ENCODE data around the gene LYRM4. TPM values are rescaled to one million over a fixed set of nuclear protein-coding genes. Genes with fewer than 3 reads are reported as not detected.

LYRM4 gene
- polyA plus RNA-seq, 2 of the 4 experiments (the other 2 are of a cell fraction): 25.6 to 43.3 TPM

- Histone ChIP-seq H3K4me3 (no peak overlapping the region), H3K27ac (no peak overlapping the region), H3K9me3 (no peaks in the 10 kb centered on the region), H3K4me1 (peaks cover under 1% of the 10 kb centered on the region; the same call in 1 of the 3 replicates), H3K4me2 (no peak overlapping the region)
- no peak for ATAC-seq
- DNase-seq (ENCODE audit: low read depth in 1 of 2, low spot score in 1 of 2): no peak
- TF ChIP-seq HOXA7 (CRISPR knock-in tag; IDR thresholded peaks at IDR 0.05) (no peak), ZSCAN20 (CRISPR knock-in tag; IDR thresholded peaks at IDR 0.05) (no peak), ESRRA (IDR thresholded peaks at IDR 0.05; ENCODE audit: borderline replicate concordance, low read length) (no peak), EHF (CRISPR knock-in tag; IDR thresholded peaks at IDR 0.05) (no peak), HES2 (IDR thresholded peaks at IDR 0.05) (no peak), RNF2 (IDR thresholded peaks at IDR 0.05; ENCODE audit: borderline replicate concordance, low read depth) (no peak), ZC3H11A (IDR thresholded peaks at IDR 0.05) (no peak), RARB (CRISPR knock-in tag; IDR thresholded peaks at IDR 0.05) (no peak), MAX (IDR thresholded peaks at IDR 0.05) (no peak), GATA3 (IDR thresholded peaks at IDR 0.05; ENCODE audit: borderline replicate concordance) (no peak), HOXB13 (CRISPR knock-in tag; IDR thresholded peaks at IDR 0.05; ENCODE audit: low read depth) (no peak), ZNF302 (CRISPR knock-in tag; IDR thresholded peaks at IDR 0.05) (no peak), MYC (IDR thresholded peaks at IDR 0.05; ENCODE audit: borderline replicate concordance, low read length) (no peak), TFCP2L1 (CRISPR knock-in tag; IDR thresholded peaks at IDR 0.05) (no peak), RCOR1 (IDR thresholded peaks at IDR 0.05; ENCODE audit: low read depth, low read length) (no peak)
- FAIRE-seq: no peak
- ChIA-PET POLR2A (no interaction called here), CTCF (interaction anchor here (1.1 kb wide), 1 partner anchor 16 kb away, joined by 3 read pairs; no protein-coding TSS in a partner anchor)
These were observed 61.0 kb downstream of the LYRM4 start for GRCh38 chr6:5199702-5200101.

- Histone ChIP-seq H3K4me2 (no peak overlapping the region), H3K4me3 (no peak overlapping the region), H3K9me3 (no peaks in the 10 kb centered on the region), H3K27ac (no peak overlapping the region), H3K4me1 (no peaks in the 10 kb centered on the region)
- DNase-seq (ENCODE audit: low read depth in 1 of 2, low spot score in 1 of 2): no peak
- CTCF ChIA-PET: no interaction called here
- TF ChIP-seq PBX3 (IDR thresholded peaks at IDR 0.05): no peak
- POLR2A ChIA-PET: no interaction called here
- WGBS (ENCODE audit: missing lambda C conversion rate): 93% methylated on average over 2 of the region's 2 CpGs
- no peak for FAIRE-seq
- ATAC-seq: no peak
These were observed 61.5 kb downstream of the LYRM4 start for GRCh38 chr6:5199283-5199682.

GRCh38 chr6:5197084-5197483 lies 63.7 kb downstream of the LYRM4 start:
- DNase-seq (ENCODE audit: low read depth in 1 of 2, low spot score in 1 of 2): no peak
- Histone ChIP-seq H3K9me3 (no peaks in the 10 kb centered on the region), H3K27ac (no peak overlapping the region), H3K4me1 (no peaks in the 10 kb centered on the region), H3K4me2 (no peak overlapping the region), H3K4me3 (no peak overlapping the region)
- WGBS (ENCODE audit: missing lambda C conversion rate): 98% methylated on average over 5 of the region's 5 CpGs
- FAIRE-seq: no peak
- ChIA-PET POLR2A (no interaction called here), CTCF (interaction anchor here (1.0 to 1.2 kb wide), 2 partner anchors 17 to 20 kb away, joined by 3 read pairs; no protein-coding TSS in a partner anchor)
- ATAC-seq: no peak
- TF ChIP-seq RNF2 (IDR thresholded peaks at IDR 0.05; ENCODE audit: borderline replicate concordance, low read depth): no peak
- no peak for TF ChIP-seq ATOH8 (CRISPR knock-in tag; IDR thresholded peaks at IDR 0.05; ENCODE audit: low read depth)
- no peak for TF ChIP-seq RFX5 (IDR thresholded peaks at IDR 0.05)
- TF ChIP-seq KDM1A (IDR thresholded peaks at IDR 0.05; ENCODE audit: low read depth): no peak
- no peak for TF ChIP-seq GATA3 (IDR thresholded peaks at IDR 0.05; ENCODE audit: borderline replicate concordance)

Data from A549 (cell line).